ENCODE results near the gene LTBP1.

DNA sequence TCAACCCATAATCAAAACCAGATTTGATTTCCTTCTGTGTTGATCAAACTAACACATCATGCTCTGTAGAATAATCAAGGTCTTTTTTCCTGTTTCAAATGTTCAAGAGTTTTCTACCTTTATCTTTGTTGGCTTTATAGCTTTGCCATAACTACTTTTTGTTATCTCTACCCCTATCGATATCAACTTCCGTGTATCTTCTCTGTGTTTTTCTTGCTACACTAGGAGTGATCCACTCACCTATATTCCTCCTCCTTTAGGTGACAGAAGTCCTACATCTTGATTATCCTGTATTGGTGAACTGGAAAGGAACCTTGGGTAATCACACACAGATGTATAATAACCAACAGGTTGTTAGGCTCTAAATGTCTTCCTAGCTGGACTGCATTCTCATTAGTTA lies 85.5 kb downstream of the LTBP1 start:
- TF ChIP-seq EZH2 (IDR thresholded peaks at IDR 0.05; ENCODE audit: low read depth, unreplicated experiment) (no peak), REST (IDR thresholded peaks at IDR 0.05; ENCODE audit: unreplicated experiment) (no peak), ZNF114 (CRISPR knock-in tag; IDR thresholded peaks at IDR 0.05) (no peak), EZH2phosphoT487 (IDR thresholded peaks at IDR 0.05; ENCODE audit: unreplicated experiment) (no peak), POLR2AphosphoS5 (IDR thresholded peaks at IDR 0.05; ENCODE audit: low read depth) (no peak), ETS1 (IDR thresholded peaks at IDR 0.05) (no peak), ZNF331 (CRISPR knock-in tag; IDR thresholded peaks at IDR 0.05; ENCODE audit: low read depth) (no peak), CREB1 (CRISPR knock-in tag; IDR thresholded peaks at IDR 0.05; ENCODE audit: low read depth) (no peak), NANOG (IDR thresholded peaks at IDR 0.05; ENCODE audit: borderline replicate concordance) (no peak), JUNB (IDR thresholded peaks at IDR 0.05; ENCODE audit: unreplicated experiment) (no peak)
- TF ChIP-seq, protein P1, sequence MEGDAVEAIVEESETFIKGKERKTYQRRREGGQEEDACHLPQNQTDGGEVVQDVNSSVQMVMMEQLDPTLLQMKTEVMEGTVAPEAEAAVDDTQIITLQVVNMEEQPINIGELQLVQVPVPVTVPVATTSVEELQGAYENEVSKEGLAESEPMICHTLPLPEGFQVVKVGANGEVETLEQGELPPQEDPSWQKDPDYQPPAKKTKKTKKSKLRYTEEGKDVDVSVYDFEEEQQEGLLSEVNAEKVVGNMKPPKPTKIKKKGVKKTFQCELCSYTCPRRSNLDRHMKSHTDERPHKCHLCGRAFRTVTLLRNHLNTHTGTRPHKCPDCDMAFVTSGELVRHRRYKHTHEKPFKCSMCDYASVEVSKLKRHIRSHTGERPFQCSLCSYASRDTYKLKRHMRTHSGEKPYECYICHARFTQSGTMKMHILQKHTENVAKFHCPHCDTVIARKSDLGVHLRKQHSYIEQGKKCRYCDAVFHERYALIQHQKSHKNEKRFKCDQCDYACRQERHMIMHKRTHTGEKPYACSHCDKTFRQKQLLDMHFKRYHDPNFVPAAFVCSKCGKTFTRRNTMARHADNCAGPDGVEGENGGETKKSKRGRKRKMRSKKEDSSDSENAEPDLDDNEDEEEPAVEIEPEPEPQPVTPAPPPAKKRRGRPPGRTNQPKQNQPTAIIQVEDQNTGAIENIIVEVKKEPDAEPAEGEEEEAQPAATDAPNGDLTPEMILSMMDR (conservative IDR thresholded peaks at IDR 0.05; ENCODE audit: low read depth in 2 of 2), result no peak

All from GM23338 (cell line).